ENCODE data around the gene RASL11B. TPM values are rescaled to one million over a fixed set of nuclear protein-coding genes. Genes with fewer than 3 reads are reported as not detected.

Gene RASL11B
- total RNA-seq, 1 donor from 2014 or later = 9.7 TPM

GRCh38 chr4:52879471-52879870 is 17.4 kb downstream of the RASL11B start:
- no peak overlapping the region for H3K4me3 Mint-ChIP-seq (ENCODE audit: low read depth)
- peaks cover 2% of the 10 kb centered on the region for H3K36me3 Mint-ChIP-seq (ENCODE audit: insufficient read depth)
- H3K27ac Mint-ChIP-seq = no peak overlapping the region
- no peak for TF ChIP-seq CTCF (IDR thresholded peaks at IDR 0.05; ENCODE audit: unreplicated experiment)
- DNase-seq (ENCODE audit: low spot score, unreplicated experiment) = no peak
- peaks cover 12% of the 10 kb centered on the region for H3K27me3 Mint-ChIP-seq
- H3K9me3 Mint-ChIP-seq (ENCODE audit: low read depth) = peaks cover 6% of the 10 kb centered on the region
- H3K4me1 Mint-ChIP-seq (ENCODE audit: low read depth) = peaks cover 11% of the 10 kb centered on the region

- no peak for DNase-seq (ENCODE audit: low spot score, unreplicated experiment)
- no peak overlapping the region for H3K4me3 Mint-ChIP-seq (ENCODE audit: low read depth)
- no peak overlapping the region for H3K27ac Mint-ChIP-seq
- H3K9me3 Mint-ChIP-seq (ENCODE audit: low read depth) = peaks cover 6% of the 10 kb centered on the region
- H3K36me3 Mint-ChIP-seq (ENCODE audit: insufficient read depth) = peaks cover 2% of the 10 kb centered on the region
- TF ChIP-seq CTCF (IDR thresholded peaks at IDR 0.05; ENCODE audit: unreplicated experiment) = no peak
- H3K27me3 Mint-ChIP-seq = peaks cover 12% of the 10 kb centered on the region
- peaks cover 10% of the 10 kb centered on the region for H3K4me1 Mint-ChIP-seq (ENCODE audit: low read depth)
Measured at GRCh38 chr4:52880994-52881393, 18.9 kb downstream of the RASL11B start.

- peaks cover 6% of the 10 kb centered on the region for H3K9me3 Mint-ChIP-seq (ENCODE audit: low read depth)
- no peak overlapping the region for H3K4me3 Mint-ChIP-seq (ENCODE audit: low read depth)
- H3K27ac Mint-ChIP-seq = no peak overlapping the region
- peaks cover 8% of the 10 kb centered on the region for H3K4me1 Mint-ChIP-seq (ENCODE audit: low read depth)
- no peak for TF ChIP-seq CTCF (IDR thresholded peaks at IDR 0.05; ENCODE audit: unreplicated experiment)
- DNase-seq (ENCODE audit: low spot score, unreplicated experiment) = no peak
- H3K36me3 Mint-ChIP-seq (ENCODE audit: insufficient read depth) = peaks cover 2% of the 10 kb centered on the region
- peaks cover 9% of the 10 kb centered on the region for H3K27me3 Mint-ChIP-seq
Measured at GRCh38 chr4:52883183-52883621, 21.1 kb downstream of the RASL11B start.

GRCh38 chr4:52883707-52884669 is 21.9 kb downstream of the RASL11B start:
- Mint-ChIP-seq H3K4me1 (ENCODE audit: low read depth) (peaks cover 8% of the 10 kb centered on the region), H3K4me3 (ENCODE audit: low read depth) (no peak overlapping the region), H3K36me3 (ENCODE audit: insufficient read depth) (peaks cover 2% of the 10 kb centered on the region), H3K27me3 (peaks cover 9% of the 10 kb centered on the region), H3K27ac (no peak overlapping the region), H3K9me3 (ENCODE audit: low read depth) (peaks cover 6% of the 10 kb centered on the region)
- DNase-seq (ENCODE audit: low spot score, unreplicated experiment) = no peak
- no peak for TF ChIP-seq CTCF (IDR thresholded peaks at IDR 0.05; ENCODE audit: unreplicated experiment)

- DNase-seq (ENCODE audit: low spot score, unreplicated experiment) = no peak
- Mint-ChIP-seq H3K4me3 (ENCODE audit: low read depth) (no peak overlapping the region), H3K27me3 (peaks cover 9% of the 10 kb centered on the region), H3K9me3 (ENCODE audit: low read depth) (peaks cover 6% of the 10 kb centered on the region), H3K4me1 (ENCODE audit: low read depth) (peaks cover 8% of the 10 kb centered on the region), H3K36me3 (ENCODE audit: insufficient read depth) (peaks cover 2% of the 10 kb centered on the region), H3K27ac (no peak overlapping the region)
- no peak for TF ChIP-seq CTCF (IDR thresholded peaks at IDR 0.05; ENCODE audit: unreplicated experiment)
Measured at GRCh38 chr4:52884994-52885393, 22.9 kb downstream of the RASL11B start.
